Uterus (tissue), 4 donors: ENCODE results near the gene ZNF79. TPM values are rescaled to one million over a fixed set of nuclear protein-coding genes. Genes with fewer than 3 reads are reported as not detected.

Source experiments
- DNase-seq, 2 donors: peaks; one replicate each; pipeline ENCODE4 v3.0.0-alpha.2; 2019 to 2020
- H3K27ac ChIP-seq, 2 donors: fragments of 200-600 bp; sonication (generic); 1 replicate in 1 of 2; 2 replicates in 1 of 2; pipeline ENCODE4 v1.5.1; 2016 to 2018
- H3K27me3 ChIP-seq, 2 donors: fragments of 200-600 bp; sonication (generic); one replicate each; pipeline ENCODE4 v1.5.1; 2018 to 2019; ENCODE audit warnings: control low read depth in 1 of 2
- H3K36me3 ChIP-seq, 2 donors: fragments of 200-600 bp; sonication (generic); one replicate each; pipeline ENCODE4 v1.5.1; 2019; ENCODE audit warnings: control low read depth in 1 of 2
- H3K4me1 ChIP-seq, 2 donors: fragments of 200-600 bp; sonication (generic); one replicate each; pipeline ENCODE4 v1.5.1; 2018 to 2019; ENCODE audit warnings: control low read depth in 1 of 2
- H3K4me3 ChIP-seq, 2 donors: fragments of 200-600 bp; sonication (generic); 1 replicate in 1 of 2; 2 replicates in 1 of 2; pipeline ENCODE4 v1.5.1; 2018 to 2019; ENCODE audit warnings: mild to moderate bottlenecking in 1 of 2
- H3K9me3 ChIP-seq, 2 donors: fragments of 200-600 bp; sonication (generic); one replicate each; pipeline ENCODE4 v1.5.1; 2019; ENCODE audit warnings: control low read depth in 1 of 2
- CTCF ChIP-seq, 4 experiments: fragments of 200-600 bp in 2 of 4; fragments of 450-650 bp in 2 of 4; sonication (generic) in 2 of 4; IDR thresholded peaks; one replicate each; pipeline ENCODE4 v1.5.1; 2016 to 2019; ENCODE audit warnings: antibody characterized with exemption in 4 of 4, mild to moderate bottlenecking in 2 of 4, moderate library complexity in 1 of 4
- POLR2A ChIP-seq, 2 donors: fragments of 450-650 bp; IDR thresholded peaks; one replicate each; pipeline ENCODE4 v1.6.1; 2016; ENCODE audit warnings: antibody characterized with exemption in 2 of 2, mild to moderate bottlenecking in 1 of 2, moderate library complexity in 1 of 2
- intact Hi-C: fragments of 100-400 bp; cut with DNase I; formaldehyde crosslinking; loops from one replicate; pipeline ENCODE4 v1.15.1; 2023; ENCODE audit warnings: low total_unique reads
- total RNA-seq, 4 donors: library from RNA; depleted of rRNA in 3 of 4; stranded (reverse); fragments of >200 nt in 3 of 4; gene quantifications; one replicate each; pipeline versions ENCODE4 v1.1.0 to v1.2.4, GENCODE V29; 2014 to 2023
- donor health status: DM: yes; HTN: yes; CAD: no.

The ZNF79 gene
- total RNA-seq, 4 donors from 2014 or later = 3.8 to 14.1 (median 13.4) TPM

DNA sequence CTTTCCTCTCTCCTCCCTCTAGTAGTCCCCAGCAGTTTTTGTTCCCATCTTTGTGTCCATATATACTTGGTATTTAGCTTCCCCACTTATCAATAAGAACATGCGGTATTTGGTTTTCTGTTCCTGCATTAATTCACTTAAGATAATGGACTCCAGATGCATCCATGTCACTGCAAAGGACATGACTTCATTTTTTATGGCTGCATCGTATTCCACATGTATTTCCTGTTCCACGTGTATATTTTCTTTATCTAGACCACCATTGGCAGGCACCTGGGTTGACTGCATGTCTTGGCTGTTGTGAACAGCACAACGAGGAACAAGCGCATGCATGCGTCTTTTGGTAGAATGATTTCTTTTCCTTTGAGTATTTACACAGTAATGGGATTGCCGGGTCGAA, 6.2 kb downstream of the ZNF79 start:
- Histone ChIP-seq H3K27ac (no peak overlapping the region), H3K4me1 (no peaks in the 10 kb centered on the region), H3K36me3 (no peaks in the 10 kb centered on the region), H3K27me3 (no peaks in the 10 kb centered on the region), H3K4me3 (no peak overlapping the region), H3K9me3 (no peaks in the 10 kb centered on the region)
- no peak for DNase-seq
- intact Hi-C loops = no loop called here
- TF ChIP-seq CTCF (IDR thresholded peaks at IDR 0.05) (no peak), POLR2A (IDR thresholded peaks at IDR 0.05) (no peak)

- no peak for TF ChIP-seq CTCF (IDR thresholded peaks at IDR 0.05)
- no peak for TF ChIP-seq POLR2A (IDR thresholded peaks at IDR 0.05)
- H3K4me1 ChIP-seq = no peaks in the 10 kb centered on the region
- intact Hi-C loops = no loop called here
- no peaks in the 10 kb centered on the region for H3K9me3 ChIP-seq
- no peaks in the 10 kb centered on the region for H3K36me3 ChIP-seq
- H3K27ac ChIP-seq = no peak overlapping the region
- no peak for DNase-seq
- H3K27me3 ChIP-seq = no peaks in the 10 kb centered on the region
- H3K4me3 ChIP-seq = no peak overlapping the region
These were observed 13.5 kb downstream of the ZNF79 start for GRCh38 chr9:127437497-127438264.

DNA sequence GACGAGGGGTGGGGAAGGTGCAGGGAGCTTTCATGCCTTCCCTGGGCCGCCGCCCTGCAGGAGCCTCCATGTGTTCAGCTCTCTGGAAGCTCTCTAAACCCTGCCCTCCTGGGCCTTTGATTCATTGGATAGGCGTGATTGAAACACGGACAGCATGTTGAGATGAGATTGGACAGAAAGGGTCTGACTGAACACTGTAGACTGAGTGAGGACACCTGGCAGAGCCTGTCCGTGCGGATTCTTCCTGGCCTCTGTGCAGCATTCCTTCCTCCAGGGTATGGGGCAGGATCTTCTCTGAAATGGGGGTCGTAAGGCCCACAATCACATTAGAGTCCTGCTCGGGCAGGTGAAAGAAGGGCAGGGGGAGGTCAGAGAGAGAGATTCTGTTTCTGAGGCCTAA, 14.2 kb downstream of the ZNF79 start:
- Histone ChIP-seq H3K9me3 (no peaks in the 10 kb centered on the region), H3K27me3 (no peaks in the 10 kb centered on the region), H3K36me3 (no peaks in the 10 kb centered on the region), H3K27ac (no peak overlapping the region), H3K4me1 (no peaks in the 10 kb centered on the region), H3K4me3 (no peak overlapping the region)
- no peak for DNase-seq
- TF ChIP-seq CTCF (IDR thresholded peaks at IDR 0.05) (no peak), POLR2A (IDR thresholded peaks at IDR 0.05) (no peak)
- intact Hi-C loops = no loop called here

GRCh38 chr9:127444283-127444920, 20.2 kb downstream of the ZNF79 start:
- Histone ChIP-seq H3K4me3 (no peak overlapping the region), H3K9me3 (no peaks in the 10 kb centered on the region), H3K27ac (peak overlapping the region in 1 of 2 donors; percentile 27), H3K27me3 (no peaks in the 10 kb centered on the region), H3K4me1 (no peaks in the 10 kb centered on the region), H3K36me3 (no peaks in the 10 kb centered on the region)
- TF ChIP-seq POLR2A (IDR thresholded peaks at IDR 0.05) = no peak
- no peak for TF ChIP-seq CTCF (IDR thresholded peaks at IDR 0.05)
- DNase-seq = no peak
- intact Hi-C loops = no loop called here
